Thyroid gland (tissue), 4 donors: ENCODE measurements around the gene TOE1. TPM values are rescaled to one million over a fixed set of nuclear protein-coding genes. Genes with fewer than 3 reads are reported as not detected.
A peak's percentile ranks its signal among the peaks of the same experiment; 100 is the strongest.

Experiments used
- DNase-seq, 2 donors: peaks; one replicate each; pipeline ENCODE4 v3.0.0-alpha.2; 2019
- H3K27ac ChIP-seq, 3 donors: fragments of 200-600 bp; sonication (generic); 1 replicate in 2 of 3; 2 replicates in 1 of 3; pipeline ENCODE4 v1.5.1; 2016 to 2019; ENCODE audit warnings: mild to moderate bottlenecking in 1 of 3, moderate library complexity in 1 of 3
- H3K27me3 ChIP-seq: fragments of 200-600 bp; sonication (generic); one replicate; pipeline ENCODE4 v1.5.1; 2019
- H3K36me3 ChIP-seq, 2 donors: fragments of 200-600 bp; sonication (generic); one replicate each; pipeline ENCODE4 v1.5.1; 2016 to 2019
- H3K4me1 ChIP-seq, 2 donors: fragments of 200-600 bp; sonication (generic); one replicate each; pipeline ENCODE4 v1.5.1; 2017 to 2019
- H3K4me3 ChIP-seq, 3 donors: fragments of 200-600 bp; sonication (generic); replicated peaks in 1 of 3; 1 replicate in 2 of 3; 2 replicates in 1 of 3; pipeline ENCODE4 v1.5.1; 2016; ENCODE audit warnings: mild to moderate bottlenecking in 1 of 3
- H3K9me3 ChIP-seq: fragments of 200-600 bp; sonication (generic); one replicate; pipeline ENCODE4 v1.5.1; 2017
- CTCF ChIP-seq, 6 experiments: fragments of 200-600 bp in 3 of 6; fragments of 450-650 bp in 3 of 6; sonication (generic) in 3 of 6; IDR thresholded peaks; one replicate each; pipeline ENCODE4 v1.5.1; 2016 to 2019; ENCODE audit warnings: antibody characterized with exemption in 6 of 6, mild to moderate bottlenecking in 2 of 6, inconsistent platforms in 1 of 6, moderate library complexity in 1 of 6
- POLR2A ChIP-seq, 2 donors: fragments of 450-650 bp; IDR thresholded peaks; one replicate each; pipeline ENCODE4 v1.6.1; 2017; ENCODE audit warnings: antibody characterized with exemption in 2 of 2, mild to moderate bottlenecking in 2 of 2, moderate library complexity in 1 of 2
- WGBS, 2 donors: methylation state at CpG; one replicate each; pipeline ENCODE4 v1.1.5; 2017; 5-methylcytosine and 5-hydroxymethylcytosine counted together
- intact Hi-C: fragments of 100-400 bp; cut with DNase I; formaldehyde crosslinking; loops from one replicate; pipeline ENCODE4 v1.15.1; 2023
- total RNA-seq, 4 donors: library from RNA; depleted of rRNA; stranded (reverse); fragments of >200 nt; gene quantifications; one replicate each; pipeline ENCODE4 v1.2.3, GENCODE V29; 2016

The TOE1 gene
- total RNA-seq, 4 donors from 2014 or later, result 15.7 to 19.8 (median 17.8) TPM

- Histone ChIP-seq H3K9me3 (no peaks in the 10 kb centered on the region), H3K27ac (no peak overlapping the region), H3K36me3 (peaks cover 13 to 22% of the 10 kb centered on the region in 2 donors), H3K27me3 (no peaks in the 10 kb centered on the region), H3K4me1 (peaks cover 7% of the 10 kb centered on the region in 2 donors), H3K4me3 (no peak overlapping the region)
- no peak for TF ChIP-seq POLR2A (IDR thresholded peaks at IDR 0.05)
- no peak for TF ChIP-seq CTCF (IDR thresholded peaks at IDR 0.05)
- intact Hi-C loops, result no loop called here
- DNase-seq, result no peak
- WGBS, 2 donors, result 94 to 100% methylated on average over 7 to 12 of the region's 18 CpGs
Measured at GRCh38 chr1:45331436-45332345, 8.3 kb upstream of the TOE1 start.

GRCh38 chr1:45332346-45332720 lies 7.6 kb upstream of the TOE1 start:
- H3K27me3 ChIP-seq, result no peaks in the 10 kb centered on the region
- DNase-seq, result no peak
- H3K4me3 ChIP-seq, result no peak overlapping the region
- WGBS, 2 donors, result 92 to 98% methylated on average over 2 to 10 of the region's 10 CpGs
- H3K9me3 ChIP-seq, result no peaks in the 10 kb centered on the region
- H3K36me3 ChIP-seq, result peaks cover 13 to 22% of the 10 kb centered on the region in 2 donors
- intact Hi-C loops, result no loop called here
- H3K4me1 ChIP-seq, result peaks cover under 1 to 2% of the 10 kb centered on the region in 2 donors
- TF ChIP-seq POLR2A (IDR thresholded peaks at IDR 0.05), result no peak
- TF ChIP-seq CTCF (IDR thresholded peaks at IDR 0.05), result no peak
- H3K27ac ChIP-seq, result no peak overlapping the region

GRCh38 chr1:45334308-45335245 lies 5.4 kb upstream of the TOE1 start:
- Histone ChIP-seq H3K4me3 (no peak overlapping the region), H3K27me3 (no peaks in the 10 kb centered on the region), H3K27ac (no peak overlapping the region), H3K36me3 (peaks cover 13 to 22% of the 10 kb centered on the region in 2 donors), H3K4me1 (peaks cover 6 to 8% of the 10 kb centered on the region in 2 donors), H3K9me3 (no peaks in the 10 kb centered on the region)
- intact Hi-C loops, result no loop called here
- DNase-seq, result peak; percentile 21 to 39
- no peak for TF ChIP-seq CTCF (IDR thresholded peaks at IDR 0.05)
- TF ChIP-seq POLR2A (IDR thresholded peaks at IDR 0.05), result no peak
- 58 to 60% methylated on average over 9 of the region's 9 CpGs for WGBS, 2 donors

- DNase-seq, result no peak
- no peak overlapping the region for H3K4me3 ChIP-seq
- peaks cover 11 to 12% of the 10 kb centered on the region in 2 donors for H3K4me1 ChIP-seq
- WGBS, 2 donors, result 90% methylated on average over 4 of the region's 4 CpGs
- no peak for TF ChIP-seq POLR2A (IDR thresholded peaks at IDR 0.05)
- TF ChIP-seq CTCF (IDR thresholded peaks at IDR 0.05), result no peak
- intact Hi-C loops, result no loop called here
- H3K9me3 ChIP-seq, result no peaks in the 10 kb centered on the region
- no peaks in the 10 kb centered on the region for H3K27me3 ChIP-seq
- H3K36me3 ChIP-seq, result peaks cover 13 to 18% of the 10 kb centered on the region in 2 donors
- H3K27ac ChIP-seq, result no peak overlapping the region
Measured at GRCh38 chr1:45335855-45336324, 4.1 kb upstream of the TOE1 start.
